ENCODE measurements around the gene ACAN. TPM values are rescaled to one million over a fixed set of nuclear protein-coding genes. Genes with fewer than 3 reads are reported as not detected.

Gene ACAN
- total RNA-seq (2021; ENCODE audit: unreplicated experiment) = 0.03 TPM
- polyA plus RNA-seq (2012; ENCODE audit: insufficient read length) = 0.05 TPM
- not detected for Bru-seq, nascent RNA
- not detected for BruChase-seq, experiment 1, labeled RNA remaining after a 2-hour chase
- percentile 3 among the genes with signal in this experiment for BruChase-seq, experiment 2, labeled RNA remaining after a 6-hour chase
- long read RNA-seq = 0 reads

DNA sequence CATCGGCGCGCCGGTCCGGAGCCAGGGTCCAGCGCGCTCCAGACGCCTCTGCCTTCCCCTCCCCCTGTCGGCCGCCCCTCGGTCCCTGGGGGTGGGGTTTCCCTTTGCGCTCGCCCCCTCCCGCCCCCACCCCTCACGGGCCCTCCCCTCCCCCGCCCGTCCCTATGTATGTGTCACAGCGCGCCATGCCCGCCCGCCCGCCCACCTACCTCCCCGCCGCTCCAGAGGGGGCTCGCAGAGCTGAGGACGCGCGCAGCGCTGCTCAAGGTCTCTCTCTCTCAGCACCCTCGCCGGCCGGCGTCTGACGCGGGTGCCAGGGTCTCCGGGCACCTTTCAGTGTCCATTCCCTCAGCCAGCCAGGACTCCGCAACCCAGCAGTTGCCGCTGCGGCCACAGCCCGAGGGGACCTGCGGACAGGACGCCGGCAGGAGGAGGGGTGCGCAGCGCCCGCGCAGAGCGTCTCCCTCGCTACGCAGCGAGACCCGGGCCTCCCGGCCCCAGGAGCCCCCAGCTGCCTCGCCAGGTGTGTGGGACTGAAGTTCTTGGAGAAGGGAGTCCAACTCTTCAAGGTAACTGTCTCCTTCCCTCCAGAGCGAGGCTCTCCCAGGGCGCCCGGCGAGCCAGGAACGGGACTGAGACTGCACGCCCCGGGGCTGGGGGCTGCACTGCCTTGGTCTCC is at the start of gene ACAN:
ACAN (plus strand) TSS at position 196 of the 679 bp plus-strand sequence. CDS start 32,771 bp downstream, outside the sequence.
- BruUV-seq (replicated peaks) = no TSS peak
- Histone ChIP-seq H3K27me3 (ENCODE audit: control insufficient read depth, insufficient read depth, low read length) (peaks cover 16% of the 10 kb centered on the region), H3K36me3 (ENCODE audit: control insufficient read depth, insufficient read depth, low read length) (no peaks in the 10 kb centered on the region), H3K27ac (ENCODE audit: low read length) (no peak within 1 kb of the TSS), H3K4me3 (ENCODE audit: low read depth in 2 of 2, low read length in 2 of 2) (no peak within 1 kb of the TSS), H3K9me3 (ENCODE audit: control insufficient read depth, insufficient read depth, low read depth, low read length) (no peaks in the 10 kb centered on the region), H3K4me1 (ENCODE audit: control insufficient read depth, insufficient read depth, low read length) (no peaks in the 10 kb centered on the region)
- ChIA-PET POLR2A (interaction anchor here (0.7 kb wide), 1 partner anchor 63 kb away, joined by 6 read pairs; no protein-coding TSS in a partner anchor), CTCF (no interaction called here)
- no peak for ATAC-seq
- TF ChIP-seq TCF7L2 (IDR thresholded peaks at IDR 0.05; ENCODE audit: low read depth, low read length) = no peak
- TF ChIP-seq, protein P1, sequence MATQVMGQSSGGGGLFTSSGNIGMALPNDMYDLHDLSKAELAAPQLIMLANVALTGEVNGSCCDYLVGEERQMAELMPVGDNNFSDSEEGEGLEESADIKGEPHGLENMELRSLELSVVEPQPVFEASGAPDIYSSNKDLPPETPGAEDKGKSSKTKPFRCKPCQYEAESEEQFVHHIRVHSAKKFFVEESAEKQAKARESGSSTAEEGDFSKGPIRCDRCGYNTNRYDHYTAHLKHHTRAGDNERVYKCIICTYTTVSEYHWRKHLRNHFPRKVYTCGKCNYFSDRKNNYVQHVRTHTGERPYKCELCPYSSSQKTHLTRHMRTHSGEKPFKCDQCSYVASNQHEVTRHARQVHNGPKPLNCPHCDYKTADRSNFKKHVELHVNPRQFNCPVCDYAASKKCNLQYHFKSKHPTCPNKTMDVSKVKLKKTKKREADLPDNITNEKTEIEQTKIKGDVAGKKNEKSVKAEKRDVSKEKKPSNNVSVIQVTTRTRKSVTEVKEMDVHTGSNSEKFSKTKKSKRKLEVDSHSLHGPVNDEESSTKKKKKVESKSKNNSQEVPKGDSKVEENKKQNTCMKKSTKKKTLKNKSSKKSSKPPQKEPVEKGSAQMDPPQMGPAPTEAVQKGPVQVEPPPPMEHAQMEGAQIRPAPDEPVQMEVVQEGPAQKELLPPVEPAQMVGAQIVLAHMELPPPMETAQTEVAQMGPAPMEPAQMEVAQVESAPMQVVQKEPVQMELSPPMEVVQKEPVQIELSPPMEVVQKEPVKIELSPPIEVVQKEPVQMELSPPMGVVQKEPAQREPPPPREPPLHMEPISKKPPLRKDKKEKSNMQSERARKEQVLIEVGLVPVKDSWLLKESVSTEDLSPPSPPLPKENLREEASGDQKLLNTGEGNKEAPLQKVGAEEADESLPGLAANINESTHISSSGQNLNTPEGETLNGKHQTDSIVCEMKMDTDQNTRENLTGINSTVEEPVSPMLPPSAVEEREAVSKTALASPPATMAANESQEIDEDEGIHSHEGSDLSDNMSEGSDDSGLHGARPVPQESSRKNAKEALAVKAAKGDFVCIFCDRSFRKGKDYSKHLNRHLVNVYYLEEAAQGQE (IDR thresholded peaks at IDR 0.05; ENCODE audit: insufficient read depth in 1 of 2, low read depth in 2 of 2, low read length in 1 of 2) = no peak
- TF ChIP-seq SIN3A (IDR thresholded peaks at IDR 0.05; ENCODE audit: borderline replicate concordance, insufficient read depth, low read depth, low read length) = no peak
- no peak for TF ChIP-seq POLR2AphosphoS5 (IDR thresholded peaks at IDR 0.05; ENCODE audit: low read depth, low read length)
- TF ChIP-seq, protein P2, sequence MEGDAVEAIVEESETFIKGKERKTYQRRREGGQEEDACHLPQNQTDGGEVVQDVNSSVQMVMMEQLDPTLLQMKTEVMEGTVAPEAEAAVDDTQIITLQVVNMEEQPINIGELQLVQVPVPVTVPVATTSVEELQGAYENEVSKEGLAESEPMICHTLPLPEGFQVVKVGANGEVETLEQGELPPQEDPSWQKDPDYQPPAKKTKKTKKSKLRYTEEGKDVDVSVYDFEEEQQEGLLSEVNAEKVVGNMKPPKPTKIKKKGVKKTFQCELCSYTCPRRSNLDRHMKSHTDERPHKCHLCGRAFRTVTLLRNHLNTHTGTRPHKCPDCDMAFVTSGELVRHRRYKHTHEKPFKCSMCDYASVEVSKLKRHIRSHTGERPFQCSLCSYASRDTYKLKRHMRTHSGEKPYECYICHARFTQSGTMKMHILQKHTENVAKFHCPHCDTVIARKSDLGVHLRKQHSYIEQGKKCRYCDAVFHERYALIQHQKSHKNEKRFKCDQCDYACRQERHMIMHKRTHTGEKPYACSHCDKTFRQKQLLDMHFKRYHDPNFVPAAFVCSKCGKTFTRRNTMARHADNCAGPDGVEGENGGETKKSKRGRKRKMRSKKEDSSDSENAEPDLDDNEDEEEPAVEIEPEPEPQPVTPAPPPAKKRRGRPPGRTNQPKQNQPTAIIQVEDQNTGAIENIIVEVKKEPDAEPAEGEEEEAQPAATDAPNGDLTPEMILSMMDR (IDR thresholded peaks at IDR 0.05) = no peak
- in situ Hi-C loops (cut with HindIII; ENCODE audit: low pct_unique_long_range_greater_than_20kb, low sequenced_read_pairs) = no loop called here
- no peak for DNase-seq (ENCODE audit: low read depth, low spot score)
- intact Hi-C loops (cut with micrococcal nuclease; ENCODE audit: unreplicated experiment) = no loop called here

DNA sequence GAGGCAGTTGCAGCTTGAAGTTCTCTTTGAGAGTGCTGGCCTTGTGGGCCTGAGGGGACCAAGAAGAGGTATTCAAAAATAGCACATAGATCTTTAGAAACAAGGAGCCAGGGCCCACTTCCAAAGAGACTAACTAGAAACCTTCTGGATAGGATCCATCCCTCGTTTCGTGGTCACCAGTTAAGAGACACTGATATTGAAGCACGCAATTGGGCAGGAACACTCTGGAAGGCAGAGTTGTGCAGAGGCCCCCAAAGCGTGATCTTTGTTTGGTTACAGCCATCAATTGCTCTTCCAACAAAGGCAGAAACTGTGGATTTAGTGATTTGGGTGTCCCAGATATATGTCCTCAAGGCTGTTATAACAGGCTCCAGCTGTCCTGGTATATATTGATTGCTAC is 46.7 kb upstream of the ACAN start:
- H3K4me1 ChIP-seq (ENCODE audit: control insufficient read depth, insufficient read depth, low read length) = no peaks in the 10 kb centered on the region; the same call in 1 of the 2 replicates
- no peaks in the 10 kb centered on the region for H3K9me3 ChIP-seq (ENCODE audit: control insufficient read depth, insufficient read depth, low read depth, low read length)
- CTCF ChIA-PET = no interaction called here
- in situ Hi-C loops (cut with HindIII; ENCODE audit: low pct_unique_long_range_greater_than_20kb, low sequenced_read_pairs) (no loop called here), intact Hi-C loops (cut with micrococcal nuclease; ENCODE audit: unreplicated experiment) (no loop called here)
- ATAC-seq (no peak), DNase-seq (ENCODE audit: low read depth, low spot score) (no peak)
- POLR2A ChIA-PET = no interaction called here
- no peaks in the 10 kb centered on the region for H3K36me3 ChIP-seq (ENCODE audit: control insufficient read depth, insufficient read depth, low read length)
- no peak overlapping the region for H3K27ac ChIP-seq (ENCODE audit: low read length)
- no peak for TF ChIP-seq TCF7L2 (IDR thresholded peaks at IDR 0.05; ENCODE audit: low read depth, low read length)
- TF ChIP-seq, protein P2 (IDR thresholded peaks at IDR 0.05) = no peak
- TF ChIP-seq SIN3A (IDR thresholded peaks at IDR 0.05; ENCODE audit: borderline replicate concordance, insufficient read depth, low read depth, low read length) = no peak
- no peak for TF ChIP-seq POLR2AphosphoS5 (IDR thresholded peaks at IDR 0.05; ENCODE audit: low read depth, low read length)
- TF ChIP-seq, protein P1 (IDR thresholded peaks at IDR 0.05; ENCODE audit: insufficient read depth in 1 of 2, low read depth in 2 of 2, low read length in 1 of 2) = no peak
- peaks cover 6% of the 10 kb centered on the region; the same call in 1 of the 2 replicates for H3K27me3 ChIP-seq (ENCODE audit: control insufficient read depth, insufficient read depth, low read length)
- H3K4me3 ChIP-seq (ENCODE audit: low read depth in 2 of 2, low read length in 2 of 2) = no peak overlapping the region
- BruUV-seq (replicated peaks) = no TSS peak

All from Panc1 (cell line).